H9 (cell line): ENCODE results near the gene VWC2. TPM values are rescaled to one million over a fixed set of nuclear protein-coding genes. Genes with fewer than 3 reads are reported as not detected.

Experiments used
- DNase-seq: peaks from one replicate; pipeline ENCODE4 v3.0.0-alpha.2; 2017
- H2AFZ ChIP-seq: one replicate; pipeline ENCODE4 v1.6.1; 2013; ENCODE audit warnings: mild to moderate bottlenecking, low read length, control low read depth, moderate library complexity
- H2AK5ac ChIP-seq: 2 replicates; pipeline ENCODE4 v1.6.1; 2013; ENCODE audit warnings: low read length, control low read depth, mixed read lengths; ENCODE audit not compliant: insufficient read length
- H2BK120ac ChIP-seq: one replicate; pipeline ENCODE4 v1.6.1; 2013; ENCODE audit warnings: low read depth, mild to moderate bottlenecking, low read length, control low read depth, inconsistent platforms; ENCODE audit not compliant: poor library complexity, severe bottlenecking
- H2BK12ac ChIP-seq: 2 replicates; pipeline ENCODE4 v1.6.1; 2013; ENCODE audit warnings: low read length, control low read depth, mixed read lengths, low read depth; ENCODE audit not compliant: insufficient read length
- H2BK15ac ChIP-seq: 2 replicates; pipeline ENCODE4 v1.6.1; 2013; ENCODE audit warnings: low read depth, low read length, control low read depth
- H2BK20ac ChIP-seq: one replicate; pipeline ENCODE4 v1.6.1; 2013; ENCODE audit warnings: low read depth, mild to moderate bottlenecking, low read length, control low read depth, inconsistent platforms; ENCODE audit not compliant: poor library complexity, severe bottlenecking
- H2BK5ac ChIP-seq: 2 replicates; pipeline ENCODE4 v1.6.1; 2013; ENCODE audit warnings: low read length, control low read depth, mixed read lengths; ENCODE audit not compliant: insufficient read length
- H3K14ac ChIP-seq: 2 replicates; pipeline ENCODE4 v1.6.1; 2013; ENCODE audit warnings: low read length, control low read depth; ENCODE audit not compliant: insufficient read depth
- H3K18ac ChIP-seq: 2 replicates; pipeline ENCODE4 v1.6.1; 2013; ENCODE audit warnings: low read depth, mild to moderate bottlenecking, mixed read lengths, low read length, control low read depth; ENCODE audit not compliant: insufficient read length
- H3K23ac ChIP-seq: 2 replicates; pipeline ENCODE4 v1.6.1; 2013; ENCODE audit warnings: low read length, control low read depth, mixed read lengths, low read depth; ENCODE audit not compliant: insufficient read length
- H3K23me2 ChIP-seq: 2 replicates; pipeline ENCODE4 v1.6.1; 2013; ENCODE audit warnings: low read depth, mild to moderate bottlenecking, mixed read lengths, low read length, control low read depth; ENCODE audit not compliant: insufficient read length, poor library complexity, severe bottlenecking
- H3K27ac ChIP-seq: 2 replicates; pipeline ENCODE4 v1.5.1; 2013; ENCODE audit warnings: low read length, control low read depth, mixed read lengths, low read depth; ENCODE audit not compliant: insufficient read length
- H3K27me3 ChIP-seq: 2 replicates; pipeline ENCODE4 v1.6.1; 2013; ENCODE audit warnings: low read length, control low read depth, inconsistent platforms; ENCODE audit not compliant: insufficient read depth
- H3K4ac ChIP-seq: 2 replicates; pipeline ENCODE4 v1.6.1; 2013; ENCODE audit warnings: low read depth, mild to moderate bottlenecking, control low read depth, inconsistent platforms, low read length, moderate library complexity
- H3K4me1 ChIP-seq: 2 replicates; pipeline ENCODE4 v1.6.1; 2013; ENCODE audit warnings: low read length, control low read depth, inconsistent platforms; ENCODE audit not compliant: insufficient read depth
- H3K4me2 ChIP-seq: 2 replicates; pipeline ENCODE4 v1.6.1; 2013; ENCODE audit warnings: low read length, control low read depth, mixed read lengths; ENCODE audit not compliant: insufficient read length, insufficient read depth
- H3K56ac ChIP-seq: 2 replicates; pipeline ENCODE4 v1.6.1; 2013; ENCODE audit warnings: low read depth, mild to moderate bottlenecking, mixed read lengths, low read length, control low read depth; ENCODE audit not compliant: insufficient read length
- H3K79me1 ChIP-seq: 2 replicates; pipeline ENCODE4 v1.6.1; 2013; ENCODE audit warnings: low read depth, mild to moderate bottlenecking, moderate library complexity, low read length, control low read depth, inconsistent platforms; ENCODE audit not compliant: insufficient read depth, poor library complexity, severe bottlenecking
- H3K79me2 ChIP-seq: 2 replicates; pipeline ENCODE4 v1.6.1; 2013; ENCODE audit warnings: low read length, control low read depth, inconsistent platforms; ENCODE audit not compliant: insufficient read depth
- H3K9ac ChIP-seq: 2 replicates; pipeline ENCODE4 v1.6.1; 2013; ENCODE audit warnings: low read length, control low read depth, mixed read lengths; ENCODE audit not compliant: insufficient read length; ENCODE audit errors: extremely low read depth
- H3K9me3 ChIP-seq: one replicate; pipeline ENCODE4 v1.6.1; 2013; ENCODE audit warnings: low read depth, low read length, inconsistent platforms; ENCODE audit not compliant: control insufficient read depth
- H3T11ph ChIP-seq: one replicate; pipeline ENCODE4 v1.6.1; 2013; ENCODE audit warnings: mild to moderate bottlenecking, low read length, control low read depth, inconsistent platforms
- H4K20me1 ChIP-seq: one replicate; pipeline ENCODE4 v1.6.1; 2013; ENCODE audit not compliant: control insufficient read depth, insufficient read length, insufficient read depth
- H4K5ac ChIP-seq: 2 replicates; pipeline ENCODE4 v1.6.1; 2013; ENCODE audit warnings: low read depth, mild to moderate bottlenecking, mixed read lengths, low read length, control low read depth; ENCODE audit not compliant: insufficient read length
- H4K8ac ChIP-seq: replicated peaks from 2 replicates; pipeline ENCODE4 v1.6.1; 2013; ENCODE audit warnings: low read length, control low read depth, mixed read lengths, low read depth; ENCODE audit not compliant: insufficient read length
- H4K91ac ChIP-seq: 2 replicates; pipeline ENCODE4 v1.6.1; 2013; ENCODE audit warnings: low read depth, mild to moderate bottlenecking, moderate library complexity, mixed read lengths, low read length, control low read depth; ENCODE audit not compliant: insufficient read length
- H3K27ac Mint-ChIP-seq, 3 experiments: 2 replicates in 2 of 3; 3 replicates in 1 of 3; pipeline ENCODE4 v1.8.0; 2020 to 2021; ENCODE audit warnings: mixed read lengths in 3 of 3, mild to moderate bottlenecking in 1 of 3, moderate library complexity in 1 of 3
- H3K27me3 Mint-ChIP-seq: 2 replicates; pipeline ENCODE4 v1.8.0; 2021; ENCODE audit warnings: low read depth, mild to moderate bottlenecking, moderate library complexity, mixed read lengths
- H3K36me3 Mint-ChIP-seq, 3 experiments: 2 replicates in 2 of 3; 3 replicates in 1 of 3; pipeline ENCODE4 v1.8.0; 2020 to 2021; ENCODE audit warnings: low read depth in 3 of 3, mixed read lengths in 3 of 3; ENCODE audit not compliant: insufficient read depth in 1 of 3
- H3K4me1 Mint-ChIP-seq, 2 experiments: 2 replicates each; pipeline ENCODE4 v1.8.0; 2020; ENCODE audit warnings: mixed read lengths in 2 of 2
- H3K4me3 Mint-ChIP-seq, 2 experiments: 2 replicates in 1 of 2; 3 replicates in 1 of 2; pipeline ENCODE4 v1.8.0; 2020 to 2021; ENCODE audit warnings: mild to moderate bottlenecking in 2 of 2, mixed read lengths in 2 of 2, moderate library complexity in 1 of 2
- H3K9me3 Mint-ChIP-seq, 2 experiments: 2 replicates in 1 of 2; 3 replicates in 1 of 2; pipeline ENCODE4 v1.8.0; 2020; ENCODE audit warnings: mild to moderate bottlenecking in 2 of 2, mixed read lengths in 2 of 2, moderate library complexity in 1 of 2
- CTCF ChIP-seq: fragments of 200-600 bp; sonication (generic); conservative IDR thresholded peaks from 3 replicates; pipeline ENCODE4 v1.8.0; 2021; ENCODE audit warnings: antibody characterized with exemption, mild to moderate bottlenecking
- WGBS: extraction: QIAGEN DNeasy Blood & Tissue Kit; methylation state at CpG from one replicate; pipeline ENCODE4 v1.1.7; 2013; ENCODE audit warnings: missing lambda C conversion rate, low lambda C conversion rate, mixed read lengths; ENCODE audit not compliant: insufficient read length; ENCODE audit errors: extremely low coverage; 5-methylcytosine and 5-hydroxymethylcytosine counted together
- total RNA-seq: library from RNA; stranded (reverse); gene quantifications from 2 replicates; pipeline ENCODE4 v1.2.1, GENCODE V29; 2021

The VWC2 gene
- total RNA-seq, 1 experiment from 2014 or later: 0.02 TPM

- H3K4me2 ChIP-seq: no peak overlapping the region
- no peak overlapping the region for H3K14ac ChIP-seq
- H3K9me3 ChIP-seq: peaks cover 15% of the 10 kb centered on the region
- H2BK12ac ChIP-seq: no peak overlapping the region
- H3T11ph ChIP-seq: no peak overlapping the region
- no peak overlapping the region for H4K8ac ChIP-seq
- peaks cover 9 to 20% (median 19%) of the 10 kb centered on the region in 3 experiments for H3K36me3 Mint-ChIP-seq
- no peak for DNase-seq
- no peak overlapping the region for H3K9ac ChIP-seq
- peaks cover 23 to 29% of the 10 kb centered on the region in 2 experiments for H3K9me3 Mint-ChIP-seq
- H3K18ac ChIP-seq: no peak overlapping the region
- H2BK20ac ChIP-seq: no peak overlapping the region
- H4K5ac ChIP-seq: no peak overlapping the region
- no peak overlapping the region for H2AK5ac ChIP-seq
- H2BK15ac ChIP-seq: no peak overlapping the region
- no peak overlapping the region for H3K4me3 Mint-ChIP-seq
- no peak overlapping the region for H3K56ac ChIP-seq
- no peak overlapping the region for H3K27ac Mint-ChIP-seq
- TF ChIP-seq CTCF: no peak
- H3K4ac ChIP-seq: no peak overlapping the region
- H3K4me1 ChIP-seq: no peaks in the 10 kb centered on the region
- H3K79me1 ChIP-seq: no peaks in the 10 kb centered on the region
- H3K23ac ChIP-seq: no peak overlapping the region
- no peak overlapping the region for H3K27ac ChIP-seq
- H2BK120ac ChIP-seq: no peak overlapping the region
- no CpG with 5 or more reads among the region's 5 CpGs for WGBS
- no peaks in the 10 kb centered on the region for H3K79me2 ChIP-seq
- no peaks in the 10 kb centered on the region for H3K4me1 Mint-ChIP-seq
- H3K27me3 Mint-ChIP-seq: no peaks in the 10 kb centered on the region
- no peaks in the 10 kb centered on the region for H4K20me1 ChIP-seq
- no peak overlapping the region for H4K91ac ChIP-seq
- no peaks in the 10 kb centered on the region for H3K27me3 ChIP-seq
- no peak overlapping the region for H2AFZ ChIP-seq
- H3K23me2 ChIP-seq: no peaks in the 10 kb centered on the region
- H2BK5ac ChIP-seq: no peak overlapping the region
Observed at GRCh38 chr7:49927631-49928030, 154.2 kb downstream of the VWC2 start.
